ENCODE results near the gene SIK3. TPM values are rescaled to one million over a fixed set of nuclear protein-coding genes. Genes with fewer than 3 reads are reported as not detected.
"Not testable (repeated sequence)": the region's sequence is repeated elsewhere in the genome, so short reads cannot be mapped to it uniquely, and the experiment has no call there.

Gene SIK3
- total RNA-seq, 1 experiment from 2014 or later = 9.2 TPM

- DNase-seq (ENCODE audit: low read depth, low spot score) = peak; percentile 38
Observed at GRCh38 chr11:117037279-117037974, 60.8 kb downstream of the SIK3 start.

DNA sequence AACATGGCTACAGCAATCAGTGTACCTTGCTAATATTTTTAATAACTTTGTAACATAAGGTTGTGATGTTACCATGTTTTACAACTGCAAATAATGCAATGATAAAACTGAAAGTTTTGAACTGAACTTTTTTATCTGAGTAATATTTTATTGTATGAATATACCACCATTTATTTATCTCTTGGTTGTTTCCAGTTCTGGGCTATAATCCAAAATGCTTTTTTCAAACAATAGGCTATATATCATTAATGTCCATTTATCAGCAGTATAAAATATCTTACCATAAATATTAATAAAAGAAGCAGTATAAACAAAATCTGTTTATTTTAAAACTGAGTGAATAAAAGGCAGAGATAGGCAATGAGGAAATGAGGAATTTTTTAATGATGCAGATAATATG, 63.3 kb downstream of the SIK3 start:
- no peak for DNase-seq (ENCODE audit: low read depth, low spot score)
- in situ Hi-C loops (cut with HindIII; ENCODE audit: low pct_unique_long_range_greater_than_20kb, low sequenced_read_pairs) = no loop called here

More at GRCh38 chr11:117037279-117037974, 60.8 kb downstream of the SIK3 start:
- in situ Hi-C loops (cut with HindIII; ENCODE audit: low pct_unique_long_range_greater_than_20kb, low sequenced_read_pairs) = no loop called here

GRCh38 chr11:117026593-117027330, 71.5 kb downstream of the SIK3 start:
- in situ Hi-C loops (cut with HindIII; ENCODE audit: low pct_unique_long_range_greater_than_20kb, low sequenced_read_pairs) = no loop called here
- DNase-seq (ENCODE audit: low read depth, low spot score) = no peak

GRCh38 chr11:117023707-117024106, 74.5 kb downstream of the SIK3 start:
- DNase-seq (ENCODE audit: low read depth, low spot score); in situ Hi-C loops (cut with HindIII; ENCODE audit: low pct_unique_long_range_greater_than_20kb, low sequenced_read_pairs): not testable (repeated sequence)

- in situ Hi-C loops (cut with HindIII; ENCODE audit: low pct_unique_long_range_greater_than_20kb, low sequenced_read_pairs) = no loop called here
- DNase-seq (ENCODE audit: low read depth, low spot score) = no peak
Observed at GRCh38 chr11:117023178-117023577, 75.0 kb downstream of the SIK3 start.

DNA sequence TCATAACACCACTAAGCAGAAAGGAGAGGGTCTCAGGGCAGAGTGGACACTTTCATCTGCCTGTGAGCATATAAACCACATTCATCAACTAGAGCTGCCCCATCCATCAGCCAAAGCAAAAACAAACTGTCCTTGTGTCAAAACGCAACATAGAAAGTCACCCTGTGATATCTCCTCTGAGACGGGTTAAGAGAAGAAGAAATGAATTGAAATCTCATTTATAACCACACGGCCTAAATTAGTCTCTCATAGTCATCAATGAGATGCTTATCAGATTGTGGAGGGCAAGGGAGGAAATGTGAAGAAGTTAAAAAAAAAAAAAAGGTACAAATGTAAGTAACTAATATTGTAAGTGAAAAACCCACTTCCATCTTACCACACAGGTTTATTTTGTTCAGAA, 75.7 kb downstream of the SIK3 start:
- DNase-seq (ENCODE audit: low read depth, low spot score) = no peak
- in situ Hi-C loops (cut with HindIII; ENCODE audit: low pct_unique_long_range_greater_than_20kb, low sequenced_read_pairs) = no loop called here

DNA sequence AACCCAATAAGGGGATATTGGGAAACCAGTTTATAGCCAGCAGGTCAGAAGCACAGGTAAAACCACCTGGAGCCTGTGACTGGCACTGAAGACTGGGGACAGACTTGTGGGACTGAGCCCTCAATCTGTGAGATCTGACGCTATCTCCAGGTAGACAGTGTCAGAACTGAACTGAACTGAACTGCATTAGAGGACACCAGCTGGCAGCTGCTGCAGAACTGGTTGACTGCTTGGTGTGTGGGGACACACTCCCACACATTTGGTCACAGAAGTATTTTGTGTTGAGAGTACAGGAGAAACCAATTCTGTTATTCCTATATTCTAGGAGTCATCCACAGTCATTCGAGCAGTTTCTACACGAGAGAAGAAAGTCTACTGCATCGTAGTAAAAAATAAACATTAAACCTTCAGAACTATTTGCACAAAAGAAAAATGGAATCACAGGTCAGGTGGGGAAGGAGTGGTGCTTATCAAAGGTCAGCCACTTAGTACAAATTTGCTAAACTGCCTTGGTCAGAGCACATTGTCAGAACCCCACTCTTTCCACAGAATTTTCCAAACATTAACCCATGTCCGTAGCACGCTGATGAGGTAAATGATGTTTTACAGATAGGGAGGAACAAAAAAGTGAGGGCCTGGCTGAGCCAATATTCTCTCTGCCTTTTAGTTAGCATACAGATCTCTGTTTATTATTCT, 77.2 kb downstream of the SIK3 start:
- in situ Hi-C loops (cut with HindIII; ENCODE audit: low pct_unique_long_range_greater_than_20kb, low sequenced_read_pairs) = no loop called here
- DNase-seq (ENCODE audit: low read depth, low spot score) = no peak

GRCh38 chr11:117020287-117020686, 77.9 kb downstream of the SIK3 start:
- in situ Hi-C loops (cut with HindIII; ENCODE audit: low pct_unique_long_range_greater_than_20kb, low sequenced_read_pairs) = no loop called here
- DNase-seq (ENCODE audit: low read depth, low spot score) = no peak

DNA sequence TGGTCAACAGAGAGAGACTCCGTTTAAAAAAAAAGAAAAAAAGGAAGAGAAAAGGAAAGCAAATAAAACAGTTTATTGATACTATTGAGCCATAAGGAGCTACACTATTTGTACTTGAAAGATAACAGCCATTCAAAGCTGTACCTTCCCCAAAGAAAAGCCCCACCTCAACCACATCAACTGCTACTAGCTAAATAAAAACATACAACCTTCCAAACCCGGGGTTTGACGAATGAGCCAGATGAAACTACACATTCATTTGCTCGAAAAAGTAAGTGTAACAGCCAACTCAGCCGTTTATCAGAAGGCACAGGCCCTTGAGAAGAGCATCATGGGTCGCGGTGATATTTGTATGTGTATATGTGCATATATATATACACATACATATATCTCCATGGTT, 78.4 kb downstream of the SIK3 start:
- DNase-seq (ENCODE audit: low read depth, low spot score) = no peak
- in situ Hi-C loops (cut with HindIII; ENCODE audit: low pct_unique_long_range_greater_than_20kb, low sequenced_read_pairs) = no loop called here

- no peak for DNase-seq (ENCODE audit: low read depth, low spot score)
- in situ Hi-C loops (cut with HindIII; ENCODE audit: low pct_unique_long_range_greater_than_20kb, low sequenced_read_pairs) = no loop called here
Observed at GRCh38 chr11:117017456-117017855, 80.8 kb downstream of the SIK3 start.

- in situ Hi-C loops (cut with HindIII; ENCODE audit: low pct_unique_long_range_greater_than_20kb, low sequenced_read_pairs) = no loop called here
- DNase-seq (ENCODE audit: low read depth, low spot score) = no peak
Observed at GRCh38 chr11:117016747-117017146, 81.5 kb downstream of the SIK3 start.

DNA sequence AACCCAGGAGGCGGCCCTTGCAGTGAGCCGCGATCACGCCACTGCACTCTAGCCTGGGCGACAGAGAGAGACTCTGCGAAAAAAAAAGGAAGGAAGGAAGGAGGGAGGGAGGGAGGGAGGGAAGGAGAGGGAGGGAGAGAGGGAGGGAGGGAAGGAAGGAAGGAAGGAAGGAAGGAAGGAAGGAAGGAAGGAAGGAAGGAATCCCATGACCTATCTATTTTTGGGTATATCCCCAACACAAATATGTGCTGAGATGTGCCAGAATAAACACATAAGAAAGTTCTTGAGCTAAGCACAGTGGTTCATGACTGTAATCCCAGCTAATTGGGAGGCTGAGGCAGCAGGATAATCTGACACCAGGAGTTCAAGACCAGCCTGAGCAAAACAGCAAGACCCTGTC, 82.0 kb downstream of the SIK3 start:
- in situ Hi-C loops (cut with HindIII; ENCODE audit: low pct_unique_long_range_greater_than_20kb, low sequenced_read_pairs) = no loop called here
- no peak for DNase-seq (ENCODE audit: low read depth, low spot score)

DNA sequence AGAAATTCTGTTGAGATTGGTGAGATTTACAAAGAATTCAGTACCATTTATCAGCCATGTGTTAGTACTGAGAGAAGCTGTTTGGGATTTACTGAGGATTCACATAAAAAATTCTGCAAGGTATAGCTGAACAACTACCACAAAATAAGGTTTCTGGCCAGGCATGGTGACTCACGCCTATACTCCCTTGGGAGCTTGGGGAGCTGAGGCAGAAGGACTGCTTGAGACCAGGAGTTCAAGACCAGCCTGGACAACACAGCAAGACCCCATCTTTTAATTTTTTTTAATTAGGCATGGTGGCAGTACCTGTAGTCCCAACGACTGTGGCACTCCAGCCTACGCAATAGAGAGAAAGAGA, 86.7 kb downstream of the SIK3 start:
- in situ Hi-C loops (cut with HindIII; ENCODE audit: low pct_unique_long_range_greater_than_20kb, low sequenced_read_pairs) = no loop called here
- DNase-seq (ENCODE audit: low read depth, low spot score) = no peak

DNA sequence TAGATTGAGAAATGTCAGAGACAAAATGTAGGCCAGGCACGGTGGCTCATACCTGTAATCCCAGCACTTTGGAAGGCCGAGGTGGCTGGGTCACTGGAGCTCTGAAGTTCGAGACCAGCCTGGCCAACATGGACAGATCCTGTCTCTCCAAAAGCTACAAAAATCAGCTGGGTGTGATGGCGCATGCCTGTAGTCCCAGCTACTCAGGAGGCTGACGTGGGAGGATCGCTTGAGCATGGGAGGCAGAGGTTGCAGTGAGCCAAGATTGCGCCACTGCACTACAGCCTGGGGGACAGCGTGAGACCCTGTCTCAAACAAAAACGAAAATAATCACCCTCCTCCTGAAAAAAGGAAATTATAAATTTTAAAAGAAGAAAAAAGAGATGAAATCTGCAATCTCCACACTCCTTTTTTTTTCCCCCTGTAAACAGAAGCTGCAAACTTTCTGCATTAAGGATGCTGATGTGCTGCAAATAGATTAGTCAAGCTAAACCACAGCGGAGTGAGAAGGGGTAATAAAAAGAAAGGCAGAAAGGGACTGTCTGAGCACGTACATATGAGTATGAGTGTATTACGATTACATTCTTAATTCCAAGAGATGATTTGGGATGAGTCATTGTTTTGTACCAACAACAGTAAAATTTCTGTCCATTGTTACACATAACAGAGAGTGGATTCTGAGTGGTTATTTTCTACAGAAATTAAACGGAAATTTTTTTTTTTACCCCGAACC, 87.3 kb downstream of the SIK3 start:
- in situ Hi-C loops (cut with HindIII; ENCODE audit: low pct_unique_long_range_greater_than_20kb, low sequenced_read_pairs) = no loop called here
- no peak for DNase-seq (ENCODE audit: low read depth, low spot score)

DNA sequence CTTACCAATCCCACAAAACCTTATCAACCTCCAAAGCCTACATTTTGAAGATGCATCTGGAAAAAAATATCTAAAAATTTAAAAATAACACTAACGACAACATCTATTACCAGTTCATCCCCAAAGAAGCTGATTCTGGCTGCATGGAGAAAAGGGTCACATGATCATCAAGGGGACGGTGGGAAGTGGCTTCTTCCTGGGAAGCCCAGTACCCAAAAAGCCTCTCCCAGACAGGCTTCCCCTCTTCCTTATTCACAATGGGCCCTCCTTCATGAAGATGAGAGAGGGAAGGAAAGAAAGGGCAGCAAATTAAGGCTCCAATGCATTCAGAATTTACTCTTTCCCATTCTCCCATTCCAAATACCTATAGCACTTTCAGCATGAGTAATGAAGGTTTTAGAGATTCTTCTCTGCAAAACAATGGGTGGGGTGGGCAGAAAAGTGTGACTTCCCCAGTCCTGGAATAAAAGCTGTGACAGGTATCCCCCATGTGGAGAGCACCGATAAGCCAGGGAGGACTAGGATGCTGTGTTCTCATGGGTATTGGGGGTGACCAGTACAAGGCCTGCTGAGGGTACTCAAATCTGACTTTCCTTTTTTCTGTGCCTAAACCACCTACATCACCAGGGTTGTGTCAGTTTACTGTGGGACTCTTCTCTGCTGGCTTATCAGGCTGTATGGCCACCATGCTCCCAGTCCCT, 88.2 kb downstream of the SIK3 start:
- in situ Hi-C loops (cut with HindIII; ENCODE audit: low pct_unique_long_range_greater_than_20kb, low sequenced_read_pairs) = no loop called here
- no peak for DNase-seq (ENCODE audit: low read depth, low spot score)

- no peak for DNase-seq (ENCODE audit: low read depth, low spot score)
- in situ Hi-C loops (cut with HindIII; ENCODE audit: low pct_unique_long_range_greater_than_20kb, low sequenced_read_pairs) = no loop called here
Observed at GRCh38 chr11:117005758-117006157, 92.5 kb downstream of the SIK3 start.

DNA sequence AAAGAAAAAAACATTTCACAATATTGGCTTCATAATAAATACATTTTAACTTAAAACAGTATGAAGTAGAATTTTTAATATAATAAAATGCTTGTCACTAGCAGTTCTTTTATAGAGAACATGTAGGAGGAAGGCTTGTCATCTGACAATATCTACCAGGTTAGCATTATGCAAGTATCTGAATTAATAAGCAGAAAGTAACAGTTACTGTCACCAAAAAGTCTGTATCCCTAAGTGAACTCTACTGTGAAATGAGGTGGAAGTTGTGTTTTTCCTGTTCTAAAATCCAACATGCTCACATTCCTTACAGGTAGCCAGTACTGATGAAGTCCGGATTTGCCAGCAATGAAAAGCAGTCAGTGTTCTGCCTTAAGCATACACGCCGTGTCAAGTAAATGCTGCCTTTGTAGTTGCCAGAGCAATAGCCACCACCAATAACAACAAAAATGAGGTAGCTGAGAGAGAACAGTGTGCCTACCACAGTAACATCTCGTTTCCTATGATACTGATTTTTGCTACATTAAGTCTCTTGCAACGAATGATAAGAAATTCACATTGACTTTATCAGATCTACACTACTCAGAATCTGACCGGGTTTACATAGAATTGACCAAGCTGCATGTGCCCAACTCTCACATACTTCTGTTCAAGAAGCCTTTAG, 95.5 kb downstream of the SIK3 start:
- in situ Hi-C loops (cut with HindIII; ENCODE audit: low pct_unique_long_range_greater_than_20kb, low sequenced_read_pairs) = no loop called here
- peak; percentile 58 for DNase-seq (ENCODE audit: low read depth, low spot score)
